Neural cell (in vitro differentiated cells): ENCODE data around the gene CLINT1.

Experiments used
- EP300 ChIP-seq: fragments of 450-650 bp; conservative IDR thresholded peaks from 2 replicates; pipeline ENCODE4 v1.6.1; 2014; ENCODE audit warnings: antibody characterized with exemption, mild to moderate bottlenecking, moderate library complexity; ENCODE audit not compliant: poor library complexity, severe bottlenecking
- EZH2 ChIP-seq: fragments of 200-600, 300-800 bp; shearing (Covaris generic), sonication (generic); IDR thresholded peaks from 2 replicates; pipeline ENCODE4 v1.6.1; 2014; ENCODE audit warnings: antibody characterized with exemption, low read length, borderline replicate concordance, mild to moderate bottlenecking; ENCODE audit not compliant: insufficient read depth, poor library complexity, severe bottlenecking
- MXI1 ChIP-seq: fragments of 450-650 bp; conservative IDR thresholded peaks from 2 replicates; pipeline ENCODE4 v1.6.1; 2014; ENCODE audit warnings: antibody characterized with exemption, mild to moderate bottlenecking; ENCODE audit not compliant: poor library complexity, severe bottlenecking
- POLR2AphosphoS5 ChIP-seq: IDR thresholded peaks from 2 replicates; pipeline ENCODE4 v1.6.1; 2012
- RAD21 ChIP-seq: fragments of 450-650 bp; conservative IDR thresholded peaks from 2 replicates; pipeline ENCODE4 v1.6.1; 2014; ENCODE audit warnings: antibody characterized with exemption, mild to moderate bottlenecking, moderate library complexity
- REST ChIP-seq: IDR thresholded peaks from 2 replicates; pipeline ENCODE4 v1.6.1; 2012; ENCODE audit warnings: borderline replicate concordance
- SMC3 ChIP-seq: fragments of 450-650 bp; conservative IDR thresholded peaks from 2 replicates; pipeline ENCODE4 v1.6.1; 2014; ENCODE audit warnings: antibody characterized with exemption, mild to moderate bottlenecking, moderate library complexity; ENCODE audit not compliant: poor library complexity
- TAF1 ChIP-seq: IDR thresholded peaks from 2 replicates; pipeline ENCODE4 v1.6.1; 2012; ENCODE audit warnings: low read depth
- TF ChIP-seq, protein P1 (sequence below): fragments of 450-650 bp; IDR thresholded peaks from 2 replicates; pipeline ENCODE4 v1.5.1; 2014; ENCODE audit warnings: antibody characterized with exemption, mild to moderate bottlenecking, moderate library complexity; ENCODE audit not compliant: poor library complexity, severe bottlenecking

DNA sequence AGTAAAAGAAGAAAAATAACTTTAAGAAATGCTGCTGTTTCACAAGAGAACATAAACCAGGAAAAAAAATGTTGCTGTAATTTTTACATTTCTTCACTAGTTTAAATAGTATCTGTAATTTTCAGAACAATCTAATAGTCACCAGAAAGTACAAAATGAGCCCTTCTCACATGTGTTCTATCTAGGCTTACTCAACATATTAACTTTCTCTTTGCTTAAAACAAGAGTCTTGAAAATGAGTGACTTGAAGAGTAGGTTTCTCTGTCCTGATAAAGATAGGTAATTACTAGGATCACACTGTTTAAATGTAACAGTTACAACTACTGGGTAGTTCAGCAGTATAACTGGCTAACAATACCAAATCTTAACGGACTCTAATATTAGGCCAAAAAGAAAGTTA lies 37.5 kb downstream of the CLINT1 start:
- TF ChIP-seq POLR2AphosphoS5 (no peak), EZH2 (no peak), SMC3 (no peak), REST (no peak), TAF1 (no peak), MXI1 (no peak), RAD21 (no peak), EP300 (no peak)
- TF ChIP-seq, protein P1, sequence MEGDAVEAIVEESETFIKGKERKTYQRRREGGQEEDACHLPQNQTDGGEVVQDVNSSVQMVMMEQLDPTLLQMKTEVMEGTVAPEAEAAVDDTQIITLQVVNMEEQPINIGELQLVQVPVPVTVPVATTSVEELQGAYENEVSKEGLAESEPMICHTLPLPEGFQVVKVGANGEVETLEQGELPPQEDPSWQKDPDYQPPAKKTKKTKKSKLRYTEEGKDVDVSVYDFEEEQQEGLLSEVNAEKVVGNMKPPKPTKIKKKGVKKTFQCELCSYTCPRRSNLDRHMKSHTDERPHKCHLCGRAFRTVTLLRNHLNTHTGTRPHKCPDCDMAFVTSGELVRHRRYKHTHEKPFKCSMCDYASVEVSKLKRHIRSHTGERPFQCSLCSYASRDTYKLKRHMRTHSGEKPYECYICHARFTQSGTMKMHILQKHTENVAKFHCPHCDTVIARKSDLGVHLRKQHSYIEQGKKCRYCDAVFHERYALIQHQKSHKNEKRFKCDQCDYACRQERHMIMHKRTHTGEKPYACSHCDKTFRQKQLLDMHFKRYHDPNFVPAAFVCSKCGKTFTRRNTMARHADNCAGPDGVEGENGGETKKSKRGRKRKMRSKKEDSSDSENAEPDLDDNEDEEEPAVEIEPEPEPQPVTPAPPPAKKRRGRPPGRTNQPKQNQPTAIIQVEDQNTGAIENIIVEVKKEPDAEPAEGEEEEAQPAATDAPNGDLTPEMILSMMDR, result no peak
